ENCODE measurements around the gene ANKRD40CL. TPM values are rescaled to one million over a fixed set of nuclear protein-coding genes. Genes with fewer than 3 reads are reported as not detected.

The ANKRD40CL gene
- total RNA-seq, 1 experiment from 2014 or later, result not detected

- H2BK15ac ChIP-seq (ENCODE audit: low read depth, low read length), result no peak overlapping the region
- no peak overlapping the region for H2BK5ac ChIP-seq (ENCODE audit: insufficient read length, low read length)
- H3K4me1 ChIP-seq (ENCODE audit: insufficient read depth, low read length), result no peaks in the 10 kb centered on the region
- Mint-ChIP-seq H3K9me3 (no peaks in the 10 kb centered on the region), H3K36me3 (ENCODE audit: insufficient read depth in 1 of 3, low read depth in 3 of 3) (peaks cover 19 to 48% (median 38%) of the 10 kb centered on the region in 3 experiments; a peak in 6 of 7 replicates), H3K4me3 (no peak overlapping the region), H3K27me3 (ENCODE audit: low read depth) (no peaks in the 10 kb centered on the region), H3K4me1 (peaks cover 0 to 3% of the 10 kb centered on the region in 2 experiments; a peak in 2 of 4 replicates), H3K27ac (peak overlapping the region in 1 of 3 experiments; percentile 55; a peak in 1 of 7 replicates)
- H3K23me2 ChIP-seq (ENCODE audit: insufficient read length, low read depth, low read length, poor library complexity, severe bottlenecking), result no peaks in the 10 kb centered on the region
- H2BK12ac ChIP-seq (ENCODE audit: insufficient read length, low read depth, low read length), result no peak overlapping the region
- no peak overlapping the region for H3K23ac ChIP-seq (ENCODE audit: insufficient read length, low read depth, low read length)
- no peak overlapping the region for H3K4me2 ChIP-seq (ENCODE audit: insufficient read depth, insufficient read length, low read length)
- no peak overlapping the region for H3K14ac ChIP-seq (ENCODE audit: insufficient read depth, low read length)
- no peak overlapping the region for H3K27ac ChIP-seq (ENCODE audit: insufficient read length, low read depth, low read length)
- no peak overlapping the region for H2AFZ ChIP-seq (ENCODE audit: low read length)
- H2BK120ac ChIP-seq (ENCODE audit: low read depth, low read length, poor library complexity, severe bottlenecking), result no peak overlapping the region
- no peaks in the 10 kb centered on the region for H3K9me3 ChIP-seq (ENCODE audit: control insufficient read depth, low read depth, low read length)
- H4K91ac ChIP-seq (ENCODE audit: insufficient read length, low read depth, low read length), result no peak overlapping the region
- no peak overlapping the region for H4K8ac ChIP-seq (replicated peaks; ENCODE audit: insufficient read length, low read depth, low read length)
- H3K56ac ChIP-seq (ENCODE audit: insufficient read length, low read depth, low read length), result no peak overlapping the region
- H3K27me3 ChIP-seq (ENCODE audit: insufficient read depth, low read length), result no peaks in the 10 kb centered on the region
- H4K5ac ChIP-seq (ENCODE audit: insufficient read length, low read depth, low read length), result no peak overlapping the region
- no peaks in the 10 kb centered on the region for H4K20me1 ChIP-seq (ENCODE audit: control insufficient read depth, insufficient read depth, insufficient read length)
- no peak overlapping the region for H2BK20ac ChIP-seq (ENCODE audit: low read depth, low read length, poor library complexity, severe bottlenecking)
- DNase-seq, result no peak
- H3K79me1 ChIP-seq (ENCODE audit: insufficient read depth, low read depth, low read length, poor library complexity, severe bottlenecking), result no peaks in the 10 kb centered on the region
- no peak overlapping the region for H3K18ac ChIP-seq (ENCODE audit: insufficient read length, low read depth, low read length)
- no peak overlapping the region for H2AK5ac ChIP-seq (ENCODE audit: insufficient read length, low read length)
- TF ChIP-seq CTCF (conservative IDR thresholded peaks at IDR 0.05), result no peak
- H3K79me2 ChIP-seq (ENCODE audit: insufficient read depth, low read length), result no peaks in the 10 kb centered on the region
- WGBS (ENCODE audit: extremely low coverage, insufficient read length, low lambda C conversion rate), result no CpG with 5 or more reads among the region's 2 CpGs
- no peak overlapping the region for H3T11ph ChIP-seq (ENCODE audit: low read length)
- H3K4ac ChIP-seq (ENCODE audit: low read depth, low read length), result no peak overlapping the region
- H3K9ac ChIP-seq (ENCODE audit: extremely low read depth, insufficient read length, low read length), result no peak overlapping the region
These were observed 12.8 kb downstream of the ANKRD40CL start for GRCh38 chr17:50754521-50754920.

All from H9 (cell line).